ENCODE measurements around the gene DNAJC5G.
A peak's percentile ranks its signal among the peaks of the same experiment; 100 is the strongest.

The DNAJC5G gene, protein sequence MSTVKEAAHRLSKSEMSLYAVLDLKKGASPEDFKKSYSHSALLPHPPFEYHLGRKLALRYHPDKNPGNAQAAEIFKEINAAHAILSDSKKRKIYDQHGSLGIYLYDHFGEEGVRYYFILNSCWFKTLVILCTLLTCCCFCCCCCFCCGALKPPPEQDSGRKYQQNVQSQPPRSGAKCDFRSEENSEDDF

DNA sequence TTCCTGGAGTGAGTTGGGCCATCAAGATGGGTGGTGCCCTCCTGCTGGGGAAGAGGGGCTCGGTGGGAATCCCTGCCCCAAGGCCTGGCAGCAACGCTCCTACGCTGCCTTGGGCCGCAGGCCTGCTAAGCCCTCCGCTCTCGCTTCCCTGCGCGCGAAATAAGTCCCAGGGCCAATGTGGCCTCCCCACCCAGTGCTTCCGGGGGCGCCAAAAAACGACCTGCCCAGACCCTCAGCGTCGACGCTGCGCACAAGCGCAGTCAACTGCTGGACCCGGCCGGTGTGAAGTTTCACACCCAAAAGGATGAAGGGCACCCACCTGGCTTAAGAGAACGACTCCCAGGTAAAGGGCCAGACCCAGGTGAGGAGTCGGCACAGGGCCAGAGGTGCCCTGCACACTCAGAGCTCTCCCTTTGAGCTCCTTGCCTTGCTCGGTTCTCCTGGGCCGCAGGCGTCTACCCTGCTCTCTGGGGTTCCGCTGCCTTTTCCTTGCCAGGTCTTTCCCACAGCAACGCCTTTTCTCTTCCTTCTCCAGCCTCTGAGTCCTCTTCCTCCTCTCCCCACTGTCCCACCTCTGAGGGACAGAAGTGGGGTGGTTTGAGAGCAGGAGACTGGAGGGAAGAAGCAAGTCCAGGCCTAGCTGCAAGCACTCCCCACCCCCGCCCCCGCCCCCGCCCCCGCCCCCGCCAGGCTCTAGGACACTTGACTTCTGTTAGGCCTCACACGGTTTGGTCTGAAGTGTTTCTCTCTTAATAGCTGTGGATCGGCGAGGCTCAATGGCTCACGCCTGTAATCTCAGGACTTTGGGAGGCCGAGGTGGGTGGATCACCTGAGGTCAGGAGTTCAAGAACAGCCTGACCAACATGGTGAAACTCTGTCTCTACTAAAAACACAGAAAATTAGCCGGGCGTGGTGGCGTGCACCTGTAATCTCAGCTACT, at the start of gene DNAJC5G:
TSS of gene DNAJC5G (plus strand) at position 223 of the 940 bp plus-strand sequence. CDS start 1,296 bp downstream, outside the sequence.
- no peak for DNase-seq (ENCODE audit: low read depth)

DNA sequence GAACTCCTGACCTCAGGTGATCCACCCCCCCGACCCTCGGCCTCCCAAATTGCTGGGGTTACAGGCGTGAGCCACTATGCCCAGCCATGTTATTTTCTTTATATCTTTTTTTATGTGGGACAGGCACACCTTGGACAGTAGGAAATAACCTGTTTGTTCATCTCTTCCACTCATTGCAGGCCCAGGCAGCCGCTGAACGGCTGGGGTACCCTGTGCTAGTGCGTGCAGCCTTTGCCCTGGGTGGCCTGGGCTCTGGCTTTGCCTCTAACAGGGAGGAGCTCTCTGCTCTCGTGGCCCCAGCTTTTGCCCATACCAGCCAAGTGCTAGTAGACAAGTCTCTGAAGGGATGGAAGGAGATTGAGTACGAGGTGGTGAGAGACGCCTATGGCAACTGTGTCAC, 49.7 kb upstream of the DNAJC5G start:
- DNase-seq (ENCODE audit: low read depth): no peak

DNA sequence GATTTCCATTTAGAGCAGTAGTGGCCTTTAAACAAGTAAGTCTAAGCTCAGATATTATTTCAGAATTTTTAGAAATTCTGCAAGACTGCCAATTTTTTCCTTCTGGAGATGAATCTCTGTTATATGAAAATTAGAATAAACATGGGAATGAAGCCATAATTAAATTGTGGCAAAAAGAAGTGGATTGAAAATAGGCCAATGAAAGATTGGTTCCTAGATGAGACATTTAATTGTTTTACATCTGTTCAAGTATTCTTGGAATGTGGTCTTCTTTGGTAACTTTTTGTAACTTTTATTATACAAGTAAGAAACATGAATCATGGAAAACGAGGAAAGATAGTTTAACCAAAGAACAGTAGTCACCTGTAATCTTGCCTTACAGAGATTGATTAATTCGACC, 47.7 kb upstream of the DNAJC5G start:
- DNase-seq (ENCODE audit: low read depth): no peak

DNA sequence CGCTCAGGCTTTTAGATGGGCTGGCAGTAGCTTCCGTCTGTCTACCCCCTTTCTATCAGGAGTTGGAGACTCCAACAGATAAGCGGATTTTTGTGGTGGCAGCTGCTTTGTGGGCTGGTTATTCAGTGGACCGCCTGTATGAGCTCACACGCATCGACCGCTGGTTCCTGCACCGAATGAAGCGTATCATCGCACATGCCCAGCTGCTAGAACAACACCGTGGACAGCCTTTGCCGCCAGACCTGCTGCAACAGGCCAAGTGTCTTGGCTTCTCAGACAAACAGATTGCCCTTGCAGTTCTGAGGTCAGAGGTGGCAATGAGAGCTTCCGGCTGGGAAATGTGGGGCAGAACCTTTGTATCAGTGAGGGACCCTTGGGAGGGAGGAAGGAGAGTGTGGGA, 43.3 kb upstream of the DNAJC5G start:
- no peak for DNase-seq (ENCODE audit: low read depth)

DNA sequence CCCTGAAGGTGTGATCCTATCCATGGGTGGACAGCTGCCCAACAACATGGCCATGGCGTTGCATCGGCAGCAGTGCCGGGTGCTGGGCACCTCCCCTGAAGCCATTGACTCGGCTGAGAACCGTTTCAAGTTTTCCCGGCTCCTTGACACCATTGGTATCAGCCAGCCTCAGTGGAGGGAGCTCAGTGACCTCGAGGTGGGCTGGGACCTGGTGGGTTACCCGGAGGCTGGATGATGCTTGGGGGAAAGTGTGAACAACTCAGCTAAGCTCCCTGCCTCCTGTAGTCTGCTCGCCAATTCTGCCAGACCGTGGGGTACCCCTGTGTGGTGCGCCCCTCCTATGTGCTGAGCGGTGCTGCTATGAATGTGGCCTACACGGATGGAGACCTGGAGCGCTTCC, 41.9 kb upstream of the DNAJC5G start:
- no peak for DNase-seq (ENCODE audit: low read depth)

DNA sequence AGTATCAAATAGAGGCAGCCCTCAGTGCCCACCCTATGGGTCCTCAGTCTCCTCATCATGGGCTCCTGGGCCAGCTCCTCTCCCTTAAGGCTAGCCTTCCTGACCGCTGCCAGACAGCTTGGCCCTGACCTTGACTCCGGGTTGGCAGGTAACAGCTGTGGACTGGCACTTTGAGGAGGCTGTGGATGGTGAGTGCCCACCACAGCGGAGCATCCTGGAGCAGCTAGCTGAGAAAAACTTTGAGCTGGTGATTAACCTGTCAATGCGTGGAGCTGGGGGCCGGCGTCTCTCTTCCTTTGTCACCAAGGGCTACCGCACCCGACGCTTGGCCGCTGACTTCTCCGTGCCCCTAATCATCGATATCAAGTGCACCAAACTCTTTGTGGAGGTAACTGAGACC, 39.1 kb upstream of the DNAJC5G start:
- DNase-seq (ENCODE audit: low read depth): no peak

DNA sequence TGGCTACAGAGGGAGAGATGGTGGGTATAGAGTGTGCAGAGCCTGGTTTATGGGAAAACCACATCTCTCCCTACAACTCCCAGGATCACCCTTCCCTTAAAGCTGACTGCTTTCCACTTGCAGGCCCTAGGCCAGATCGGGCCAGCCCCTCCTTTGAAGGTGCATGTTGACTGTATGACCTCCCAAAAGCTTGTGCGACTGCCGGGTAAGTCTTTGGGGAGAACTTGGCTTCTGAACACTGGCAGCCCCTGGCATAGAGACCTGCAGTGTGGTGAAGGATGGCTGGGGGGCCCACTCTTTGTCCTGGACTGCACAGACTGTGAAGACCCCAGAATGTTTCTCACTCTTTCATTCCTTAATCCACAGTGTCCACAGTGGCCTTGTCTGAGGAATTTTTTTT, 38.6 kb upstream of the DNAJC5G start:
- no peak for DNase-seq (ENCODE audit: low read depth)

DNA sequence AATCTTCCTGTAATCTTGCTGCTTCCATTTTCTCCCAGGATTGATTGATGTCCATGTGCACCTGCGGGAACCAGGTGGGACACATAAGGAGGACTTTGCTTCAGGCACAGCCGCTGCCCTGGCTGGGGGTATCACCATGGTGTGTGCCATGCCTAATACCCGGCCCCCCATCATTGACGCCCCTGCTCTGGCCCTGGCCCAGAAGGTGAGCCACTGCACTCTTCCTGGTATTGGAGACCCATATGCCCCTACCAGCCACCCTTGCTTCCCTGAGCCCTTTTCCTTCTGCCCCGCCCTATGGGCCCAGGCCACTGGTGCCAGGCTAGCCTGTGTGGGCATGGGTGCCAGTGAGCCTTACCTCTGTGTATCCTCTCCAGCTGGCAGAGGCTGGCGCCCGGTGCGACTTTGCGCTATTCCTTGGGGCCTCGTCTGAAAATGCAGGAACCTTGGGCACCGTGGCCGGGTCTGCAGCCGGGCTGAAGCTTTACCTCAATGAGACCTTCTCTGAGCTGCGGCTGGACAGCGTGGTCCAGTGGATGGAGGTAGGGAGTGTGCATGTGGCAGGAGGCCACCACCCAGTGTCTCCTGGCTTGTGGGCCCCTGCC, 37.8 kb upstream of the DNAJC5G start:
- no peak for DNase-seq (ENCODE audit: low read depth)

DNA sequence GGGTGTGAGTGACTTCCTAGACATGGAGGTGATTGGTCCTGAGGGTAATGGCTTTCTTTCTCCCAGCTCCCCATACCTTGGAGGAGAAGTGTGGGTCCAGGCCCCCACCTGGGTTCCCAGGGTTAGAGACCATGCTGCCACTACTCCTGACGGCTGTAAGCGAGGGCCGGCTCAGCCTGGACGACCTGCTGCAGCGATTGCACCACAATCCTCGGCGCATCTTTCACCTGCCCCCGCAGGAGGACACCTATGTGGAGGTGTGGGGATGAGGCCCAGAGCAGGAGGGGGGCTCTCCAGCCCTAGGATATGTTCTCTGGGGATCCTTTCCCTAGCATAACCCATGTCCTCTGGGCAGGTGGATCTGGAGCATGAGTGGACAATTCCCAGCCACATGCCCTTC, 36.3 kb upstream of the DNAJC5G start:
- DNase-seq (ENCODE audit: low read depth): no peak

DNA sequence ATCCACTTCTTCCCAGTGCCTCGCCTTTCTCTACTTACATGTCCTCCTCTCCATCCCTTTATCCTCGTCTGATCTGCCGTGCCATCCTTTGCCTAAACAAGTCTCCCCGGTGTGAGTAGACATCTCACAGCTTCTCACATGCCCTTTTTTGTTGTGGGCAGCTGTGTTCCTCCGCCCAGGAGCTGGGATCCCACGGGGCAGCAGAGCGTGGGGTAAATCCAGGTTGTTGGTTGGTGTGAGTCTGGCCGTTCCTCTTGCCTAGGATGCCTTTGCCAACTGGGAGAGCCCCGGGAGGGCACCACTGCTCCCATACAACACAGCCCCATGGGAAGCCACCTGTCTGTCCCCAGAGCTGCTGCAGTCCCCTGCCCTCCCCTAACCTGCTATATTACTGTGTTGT, 34.8 kb upstream of the DNAJC5G start:
- no peak for DNase-seq (ENCODE audit: low read depth)

DNA sequence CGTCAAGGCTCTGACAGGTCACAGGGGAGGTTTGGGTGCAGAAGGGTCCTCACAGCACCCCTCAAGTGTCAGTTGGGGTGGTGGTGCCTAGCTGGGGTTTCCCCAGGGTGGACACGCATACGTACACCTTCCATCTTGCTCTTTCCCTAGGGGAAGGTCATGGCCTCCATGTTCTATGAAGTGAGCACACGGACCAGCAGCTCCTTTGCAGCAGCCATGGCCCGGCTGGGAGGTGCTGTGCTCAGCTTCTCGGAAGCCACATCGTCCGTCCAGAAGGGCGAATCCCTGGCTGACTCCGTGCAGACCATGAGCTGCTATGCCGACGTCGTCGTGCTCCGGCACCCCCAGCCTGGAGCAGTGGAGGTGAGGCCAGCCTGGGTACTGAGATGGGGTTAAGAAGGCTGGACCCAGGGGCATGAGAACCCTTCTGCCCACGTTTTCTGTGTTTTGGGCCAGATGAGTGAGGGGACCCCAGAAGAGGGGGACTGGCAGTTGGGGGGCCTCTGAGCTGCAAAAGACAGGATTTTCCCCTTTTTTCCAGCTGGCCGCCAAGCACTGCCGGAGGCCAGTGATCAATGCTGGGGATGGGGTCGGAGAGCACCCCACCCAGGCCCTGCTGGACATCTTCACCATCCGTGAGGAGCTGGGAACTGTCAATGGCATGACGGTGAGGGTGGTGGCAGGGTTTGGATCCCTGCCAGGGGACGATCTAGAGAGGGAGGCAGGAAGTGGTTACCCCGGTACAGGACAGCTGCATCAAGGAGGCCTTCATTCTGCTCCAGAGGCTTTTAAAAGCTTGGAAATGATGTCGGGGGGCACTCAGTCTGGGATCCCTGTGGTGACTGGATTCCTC, 33.2 kb upstream of the DNAJC5G start:
- no peak for DNase-seq (ENCODE audit: low read depth)

DNA sequence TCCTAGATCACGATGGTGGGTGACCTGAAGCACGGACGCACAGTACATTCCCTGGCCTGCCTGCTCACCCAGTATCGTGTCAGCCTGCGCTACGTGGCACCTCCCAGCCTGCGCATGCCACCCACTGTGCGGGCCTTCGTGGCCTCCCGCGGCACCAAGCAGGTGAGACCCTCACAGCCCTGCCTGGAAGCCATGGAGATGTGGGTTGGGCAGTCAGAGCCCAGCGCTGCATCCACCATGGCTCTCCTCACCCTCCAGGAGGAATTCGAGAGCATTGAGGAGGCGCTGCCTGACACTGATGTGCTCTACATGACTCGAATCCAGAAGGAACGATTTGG, 32.6 kb upstream of the DNAJC5G start:
- no peak for DNase-seq (ENCODE audit: low read depth)

DNA sequence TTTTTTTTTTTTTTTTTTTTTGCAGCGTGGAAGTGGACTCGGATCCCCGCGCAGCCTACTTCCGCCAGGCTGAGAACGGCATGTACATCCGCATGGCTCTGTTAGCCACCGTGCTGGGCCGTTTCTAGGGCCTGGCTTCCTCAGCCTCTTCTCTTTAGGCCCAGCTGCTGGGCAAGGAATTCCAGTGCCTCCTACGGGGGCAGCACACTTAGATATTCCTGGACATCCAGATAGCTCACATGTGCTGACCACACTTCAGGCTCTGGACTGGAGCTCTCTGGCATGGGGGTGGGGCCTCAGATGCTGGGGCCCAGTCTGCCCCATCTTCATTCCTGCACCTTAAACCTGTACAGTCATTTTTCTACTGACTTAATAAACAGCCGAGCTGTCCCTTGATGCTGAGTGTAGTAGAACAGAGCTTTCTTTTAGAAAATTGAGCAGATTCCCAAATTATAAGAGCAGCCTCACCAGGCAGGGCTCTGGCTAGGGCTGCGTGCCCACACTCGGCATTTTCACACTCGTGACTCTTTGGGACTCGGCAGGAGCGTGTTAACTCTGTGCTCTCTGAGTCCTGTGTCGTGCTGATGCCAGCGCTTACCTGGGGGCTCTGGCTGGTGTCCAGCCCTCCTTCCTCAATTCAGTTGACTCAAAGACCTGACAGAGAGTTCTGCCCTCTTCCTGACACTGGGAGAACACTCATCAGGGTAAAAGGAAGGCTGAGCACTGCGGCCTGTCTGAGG, 31.7 kb upstream of the DNAJC5G start:
- no peak for DNase-seq (ENCODE audit: low read depth)

DNA sequence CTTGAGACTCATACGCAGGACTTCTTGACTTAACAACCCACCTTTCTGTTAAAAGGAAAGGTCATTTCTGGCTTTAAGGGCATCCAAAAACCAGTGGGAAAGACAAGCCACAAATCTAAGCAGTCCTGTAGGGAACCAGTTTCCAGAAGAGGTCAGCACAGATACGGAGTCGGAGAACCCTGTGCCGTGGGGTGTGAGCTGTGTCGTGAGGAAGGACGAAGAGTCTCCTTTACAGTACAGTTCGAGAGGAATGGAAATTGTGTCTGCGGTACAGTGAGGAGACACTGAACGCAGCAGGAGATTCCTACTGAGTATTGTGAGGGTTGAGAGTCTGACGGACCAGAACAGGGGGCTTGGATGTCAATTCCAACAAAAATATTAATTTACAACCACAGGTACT, 30.1 kb upstream of the DNAJC5G start:
- DNase-seq (ENCODE audit: low read depth): no peak

DNA sequence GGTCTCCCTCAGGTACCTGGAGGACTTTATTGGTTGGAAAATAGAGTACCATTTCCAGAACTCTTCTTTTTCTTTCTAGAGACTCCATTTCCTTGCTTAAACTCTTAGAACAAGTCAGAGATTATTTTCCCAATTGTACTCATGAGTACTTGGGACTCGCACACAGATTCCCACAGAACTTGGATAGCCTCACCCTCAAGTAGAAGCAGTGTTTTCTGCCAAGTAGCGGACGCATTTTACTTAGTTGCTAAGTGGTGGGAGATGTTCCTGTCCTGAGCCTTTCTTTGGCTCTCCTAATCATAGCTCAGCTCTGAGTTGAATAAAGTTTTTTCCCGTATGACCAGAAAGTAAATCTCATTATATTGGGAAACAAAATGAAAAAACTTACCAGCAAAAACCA, 29.6 kb upstream of the DNAJC5G start:
- DNase-seq (ENCODE audit: low read depth): no peak

DNA sequence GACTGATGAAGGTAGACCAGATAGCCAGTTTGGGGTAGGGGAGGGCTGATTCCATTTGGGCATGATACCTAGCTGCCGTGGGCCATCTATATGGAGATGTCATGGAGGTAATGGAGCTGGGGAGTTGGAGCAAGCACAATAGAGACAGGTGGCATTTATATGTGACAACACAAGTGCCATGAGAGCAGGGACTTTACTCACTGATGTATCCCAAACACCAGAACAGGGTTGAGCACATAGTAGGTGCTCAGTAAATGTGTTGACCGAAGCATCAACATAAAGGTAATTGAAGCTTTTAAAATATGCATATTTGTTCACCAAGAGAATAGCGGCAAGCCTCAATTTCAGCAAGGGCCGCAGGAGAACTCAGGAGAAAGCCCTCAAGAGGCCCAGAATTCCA, 27.3 kb upstream of the DNAJC5G start:
- no peak for DNase-seq (ENCODE audit: low read depth)

DNA sequence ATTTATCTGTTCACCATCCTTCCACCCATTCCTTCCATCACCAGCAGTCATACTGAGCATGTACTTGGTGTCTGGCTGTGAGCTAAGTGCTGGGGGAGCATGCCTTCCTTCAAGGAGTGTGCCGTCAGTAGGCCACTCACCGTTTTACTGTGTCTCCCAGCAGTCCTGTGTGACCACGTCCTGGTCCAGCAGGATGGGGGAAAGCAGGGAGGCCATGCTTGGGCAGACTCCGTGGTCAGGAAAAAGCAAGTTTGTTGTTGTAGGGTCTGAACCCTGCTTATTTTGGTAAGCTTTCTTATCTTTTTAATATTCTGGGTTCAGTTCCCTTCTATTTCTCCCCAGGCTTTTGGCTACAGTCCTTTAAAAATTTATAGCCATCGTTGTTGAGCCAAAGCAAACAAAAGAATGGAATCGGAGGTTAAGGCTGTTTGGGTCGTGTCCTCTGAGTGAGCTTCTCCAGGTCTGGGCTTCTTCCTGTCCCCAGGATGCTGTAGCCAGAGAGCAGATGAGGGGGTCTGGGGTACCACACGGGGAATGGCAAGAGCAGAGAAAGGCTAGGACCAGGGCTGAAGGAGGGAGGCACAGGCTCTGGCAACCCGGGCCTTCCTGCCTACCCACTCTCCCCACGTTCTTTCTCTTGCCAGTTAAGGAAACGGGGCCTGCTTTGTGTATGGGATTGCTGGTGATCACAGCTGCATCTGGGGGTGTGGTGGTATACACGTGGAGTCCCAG, 25.9 kb upstream of the DNAJC5G start:
- no peak for DNase-seq (ENCODE audit: low read depth)

DNA sequence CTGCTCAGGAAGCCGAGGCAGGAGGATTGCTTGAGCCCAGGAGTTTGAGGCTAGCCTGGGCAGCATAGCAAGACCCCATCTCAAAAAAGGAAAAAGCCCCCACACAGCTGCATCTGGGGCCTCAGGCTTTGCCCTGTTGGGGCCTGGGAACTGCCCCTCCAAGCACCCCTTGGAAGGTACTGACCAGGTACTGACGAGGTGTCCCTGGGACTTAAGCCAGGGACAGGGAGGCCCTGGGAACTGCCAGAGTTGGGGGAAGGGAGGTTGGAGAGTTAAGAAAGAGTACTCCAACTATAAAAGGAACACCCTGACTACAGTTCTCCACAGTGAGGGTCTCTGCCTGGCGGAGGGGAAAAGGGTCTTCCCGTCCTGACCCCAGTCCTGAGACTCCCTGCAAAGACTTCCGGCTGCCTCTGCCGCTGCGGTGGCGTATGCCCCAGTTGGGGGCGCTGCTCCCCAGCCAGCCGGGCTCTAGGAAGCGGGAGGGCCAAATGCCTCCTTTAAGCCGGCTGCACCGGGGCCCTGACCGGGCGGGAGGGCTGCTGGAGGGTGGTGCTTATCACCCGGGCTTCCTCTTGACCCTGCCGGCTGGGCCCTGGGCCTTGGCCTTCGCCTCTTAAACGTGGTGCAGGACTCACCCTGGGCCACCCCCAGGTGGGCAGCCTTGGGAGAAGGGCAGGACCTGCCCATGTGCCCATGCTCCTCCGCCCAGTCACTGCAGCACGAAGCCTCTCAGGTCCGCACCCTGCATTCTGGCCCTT, 25.2 kb upstream of the DNAJC5G start:
- peak; percentile 30 for DNase-seq (ENCODE audit: low read depth)

DNA sequence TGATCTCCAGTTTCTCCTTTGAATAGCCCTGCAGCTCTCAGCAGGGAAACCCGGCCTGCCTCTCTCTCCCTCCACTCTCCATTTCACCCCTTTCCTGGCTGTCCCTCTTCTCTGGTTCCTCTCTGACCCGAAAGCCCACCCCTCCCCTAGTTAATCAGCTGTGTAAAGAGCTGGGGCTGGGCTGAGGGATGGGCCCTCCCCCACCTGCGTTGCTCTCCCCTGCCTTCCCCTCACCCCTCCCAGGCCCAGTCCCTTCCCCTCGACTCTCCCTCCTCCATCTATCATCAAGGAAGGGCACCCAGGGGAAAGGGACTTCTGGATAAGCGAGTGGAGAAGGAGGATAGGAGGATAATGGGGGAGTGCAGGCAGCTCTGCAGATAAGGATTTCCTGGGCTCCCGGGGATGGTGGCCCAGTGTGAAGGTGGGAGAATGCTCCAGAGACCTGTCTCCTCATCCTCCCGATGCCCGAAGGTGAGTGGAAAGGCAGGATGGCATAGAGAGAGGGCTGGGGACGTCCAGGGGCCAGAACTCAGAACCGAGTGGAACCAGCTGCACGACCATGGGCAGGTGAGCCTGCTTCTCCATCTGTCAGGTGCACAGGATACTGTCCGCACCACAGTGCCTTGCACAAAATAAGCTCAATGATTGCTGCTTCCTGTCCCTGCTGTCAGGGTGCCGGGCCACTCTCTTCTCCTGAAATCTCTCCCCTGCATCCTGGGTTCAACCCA, 24.4 kb upstream of the DNAJC5G start:
- no peak for DNase-seq (ENCODE audit: low read depth)

DNA sequence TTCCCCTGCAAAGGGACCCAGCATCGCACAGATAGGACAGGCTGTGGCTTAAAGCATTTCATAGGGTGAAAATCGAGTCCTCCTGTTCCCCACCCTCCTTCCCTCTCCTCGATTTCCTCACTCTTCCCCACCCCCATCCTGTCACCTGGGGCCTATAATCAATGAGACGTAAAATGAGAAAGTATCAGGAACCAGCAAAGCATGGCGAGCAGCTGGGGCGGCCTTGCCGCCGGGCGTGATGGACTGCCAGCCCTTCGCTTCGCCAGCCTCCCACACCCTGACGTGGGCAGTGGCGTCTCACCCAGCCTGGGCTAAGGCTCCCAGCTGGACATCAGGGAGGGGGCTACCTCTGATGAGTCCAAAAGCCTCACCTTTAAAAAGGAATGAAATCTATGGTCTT, 23.5 kb upstream of the DNAJC5G start:
- no peak for DNase-seq (ENCODE audit: low read depth)

All from stimulated activated CD8-positive, alpha-beta memory T cell treated with anti-CD3 and anti-CD28 coated beads, Interleukin-4, amount 100 ng/mL, for 24 hours (primary cell).